LoVo (cell line): Measurements from ENCODE around the gene LYST.
"Not testable (repeated sequence)": the region's sequence is repeated elsewhere in the genome, so short reads cannot be mapped to it uniquely, and the experiment has no call there.

ENCODE experiments used
- DNase-seq: peaks from one replicate; pipeline ENCODE4 v3.0.0-alpha.2; 2016; ENCODE audit warnings: low spot score

The LYST gene

GRCh38 chr1:235763962-235764361 is 102.7 kb downstream of the LYST start:
- no peak for DNase-seq

- no peak for DNase-seq
These were observed 107.4 kb downstream of the LYST start for GRCh38 chr1:235759336-235759735.

GRCh38 chr1:235758931-235759330 is 107.8 kb downstream of the LYST start:
- no peak for DNase-seq

- DNase-seq: no peak
These were observed 109.1 kb downstream of the LYST start for GRCh38 chr1:235757587-235758096.

- not testable (repeated sequence) for DNase-seq
These were observed 112.5 kb downstream of the LYST start for GRCh38 chr1:235754186-235754585.

- no peak for DNase-seq
These were observed 116.9 kb downstream of the LYST start for GRCh38 chr1:235749755-235750300.

GRCh38 chr1:235748747-235749146 is 118.0 kb downstream of the LYST start:
- no peak for DNase-seq

- no peak for DNase-seq
These were observed 120.5 kb downstream of the LYST start for GRCh38 chr1:235746245-235746644.

GRCh38 chr1:235745503-235746136 is 121.1 kb downstream of the LYST start:
- DNase-seq: no peak

GRCh38 chr1:235742914-235743599 is 123.6 kb downstream of the LYST start:
- no peak for DNase-seq

GRCh38 chr1:235741294-235741693 is 125.4 kb downstream of the LYST start:
- no peak for DNase-seq

GRCh38 chr1:235739631-235740030 is 127.1 kb downstream of the LYST start:
- no peak for DNase-seq

- no peak for DNase-seq
These were observed 127.6 kb downstream of the LYST start for GRCh38 chr1:235739124-235739523.

- DNase-seq: no peak
These were observed 129.0 kb downstream of the LYST start for GRCh38 chr1:235737751-235738150.

GRCh38 chr1:235736263-235736662 is 130.4 kb downstream of the LYST start:
- DNase-seq: no peak

- DNase-seq: no peak
These were observed 131.1 kb downstream of the LYST start for GRCh38 chr1:235735621-235736020.

- peak; percentile 16 for DNase-seq
These were observed 132.4 kb downstream of the LYST start for GRCh38 chr1:235734335-235734734.

- DNase-seq: no peak
These were observed 136.7 kb downstream of the LYST start for GRCh38 chr1:235730007-235730406.

GRCh38 chr1:235726557-235726956 is 140.1 kb downstream of the LYST start:
- no peak for DNase-seq

- no peak for DNase-seq
These were observed 141.3 kb downstream of the LYST start for GRCh38 chr1:235725434-235725833.

- no peak for DNase-seq
These were observed 142.0 kb downstream of the LYST start for GRCh38 chr1:235724730-235725129.

- no peak for DNase-seq
These were observed 143.8 kb downstream of the LYST start for GRCh38 chr1:235722858-235723257.

- no peak for DNase-seq
These were observed 144.7 kb downstream of the LYST start for GRCh38 chr1:235721982-235722381.
